Lower leg skin (tissue), 3 donors: Measurements from ENCODE around the gene HSPB3.

Source experiments
- POLR2A ChIP-seq, 2 donors: fragments of 450-650 bp; IDR thresholded peaks; one replicate each; pipeline ENCODE4 v1.6.1; 2016 to 2017; ENCODE audit warnings: antibody characterized with exemption in 2 of 2, mild to moderate bottlenecking in 1 of 2, moderate library complexity in 1 of 2
- TF ChIP-seq, protein P1 (sequence below), 3 donors: fragments of 450-650 bp; IDR thresholded peaks; one replicate each; pipeline ENCODE4 v1.5.1; 2016; ENCODE audit warnings: antibody characterized with exemption in 3 of 3, mild to moderate bottlenecking in 3 of 3, moderate library complexity in 2 of 3

DNA sequence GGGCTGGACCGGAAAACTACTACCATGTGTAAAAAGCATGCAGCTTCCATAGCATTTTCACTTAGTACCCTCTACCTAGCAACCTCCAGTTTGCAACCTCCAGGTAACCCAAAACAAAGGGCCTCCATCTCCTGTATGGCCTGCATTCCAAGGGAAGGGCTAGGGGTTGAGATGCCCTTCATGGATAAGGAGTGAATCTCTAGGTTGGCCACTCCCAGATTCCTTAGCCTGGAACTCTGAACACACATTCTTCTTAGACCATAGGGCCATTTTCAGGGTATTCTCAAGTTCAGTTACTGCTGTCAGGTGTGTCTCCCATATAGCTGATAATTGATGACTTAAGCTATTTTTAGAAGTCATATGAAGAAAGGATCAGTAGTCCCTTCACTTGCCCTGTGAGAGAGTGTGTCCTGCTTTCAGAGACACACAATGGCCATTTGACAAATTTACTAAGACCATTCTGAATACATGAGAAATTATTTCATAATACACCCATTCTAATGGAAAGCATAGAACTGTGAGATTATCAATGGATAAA lies 22.5 kb downstream of the HSPB3 start:
- TF ChIP-seq, protein P1, sequence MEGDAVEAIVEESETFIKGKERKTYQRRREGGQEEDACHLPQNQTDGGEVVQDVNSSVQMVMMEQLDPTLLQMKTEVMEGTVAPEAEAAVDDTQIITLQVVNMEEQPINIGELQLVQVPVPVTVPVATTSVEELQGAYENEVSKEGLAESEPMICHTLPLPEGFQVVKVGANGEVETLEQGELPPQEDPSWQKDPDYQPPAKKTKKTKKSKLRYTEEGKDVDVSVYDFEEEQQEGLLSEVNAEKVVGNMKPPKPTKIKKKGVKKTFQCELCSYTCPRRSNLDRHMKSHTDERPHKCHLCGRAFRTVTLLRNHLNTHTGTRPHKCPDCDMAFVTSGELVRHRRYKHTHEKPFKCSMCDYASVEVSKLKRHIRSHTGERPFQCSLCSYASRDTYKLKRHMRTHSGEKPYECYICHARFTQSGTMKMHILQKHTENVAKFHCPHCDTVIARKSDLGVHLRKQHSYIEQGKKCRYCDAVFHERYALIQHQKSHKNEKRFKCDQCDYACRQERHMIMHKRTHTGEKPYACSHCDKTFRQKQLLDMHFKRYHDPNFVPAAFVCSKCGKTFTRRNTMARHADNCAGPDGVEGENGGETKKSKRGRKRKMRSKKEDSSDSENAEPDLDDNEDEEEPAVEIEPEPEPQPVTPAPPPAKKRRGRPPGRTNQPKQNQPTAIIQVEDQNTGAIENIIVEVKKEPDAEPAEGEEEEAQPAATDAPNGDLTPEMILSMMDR (IDR thresholded peaks at IDR 0.05), result no peak
- no peak for TF ChIP-seq POLR2A (IDR thresholded peaks at IDR 0.05)
